Thyroid gland (tissue), 4 donors: Measurements from ENCODE around the gene MYEOV. TPM values are rescaled to one million over a fixed set of nuclear protein-coding genes. Genes with fewer than 3 reads are reported as not detected.

Experiments
- DNase-seq, 2 donors: peaks; one replicate each; pipeline ENCODE4 v3.0.0-alpha.2; 2019
- H3K27ac ChIP-seq, 3 donors: fragments of 200-600 bp; sonication (generic); 1 replicate in 2 of 3; 2 replicates in 1 of 3; pipeline ENCODE4 v1.5.1; 2016 to 2019; ENCODE audit warnings: mild to moderate bottlenecking in 1 of 3, moderate library complexity in 1 of 3
- H3K27me3 ChIP-seq: fragments of 200-600 bp; sonication (generic); one replicate; pipeline ENCODE4 v1.5.1; 2019
- H3K36me3 ChIP-seq, 2 donors: fragments of 200-600 bp; sonication (generic); one replicate each; pipeline ENCODE4 v1.5.1; 2016 to 2019
- H3K4me1 ChIP-seq, 2 donors: fragments of 200-600 bp; sonication (generic); one replicate each; pipeline ENCODE4 v1.5.1; 2017 to 2019
- H3K4me3 ChIP-seq, 3 donors: fragments of 200-600 bp; sonication (generic); replicated peaks in 1 of 3; 1 replicate in 2 of 3; 2 replicates in 1 of 3; pipeline ENCODE4 v1.5.1; 2016; ENCODE audit warnings: mild to moderate bottlenecking in 1 of 3
- H3K9me3 ChIP-seq: fragments of 200-600 bp; sonication (generic); one replicate; pipeline ENCODE4 v1.5.1; 2017
- CTCF ChIP-seq, 6 experiments: fragments of 200-600 bp in 3 of 6; fragments of 450-650 bp in 3 of 6; sonication (generic) in 3 of 6; IDR thresholded peaks; one replicate each; pipeline ENCODE4 v1.5.1; 2016 to 2019; ENCODE audit warnings: antibody characterized with exemption in 6 of 6, mild to moderate bottlenecking in 2 of 6, inconsistent platforms in 1 of 6, moderate library complexity in 1 of 6
- POLR2A ChIP-seq, 2 donors: fragments of 450-650 bp; IDR thresholded peaks; one replicate each; pipeline ENCODE4 v1.6.1; 2017; ENCODE audit warnings: antibody characterized with exemption in 2 of 2, mild to moderate bottlenecking in 2 of 2, moderate library complexity in 1 of 2
- WGBS, 2 donors: methylation state at CpG; one replicate each; pipeline ENCODE4 v1.1.5; 2017; 5-methylcytosine and 5-hydroxymethylcytosine counted together
- intact Hi-C: fragments of 100-400 bp; cut with DNase I; formaldehyde crosslinking; loops from one replicate; pipeline ENCODE4 v1.15.1; 2023
- total RNA-seq, 4 donors: library from RNA; depleted of rRNA; stranded (reverse); fragments of >200 nt; gene quantifications; one replicate each; pipeline ENCODE4 v1.2.3, GENCODE V29; 2016

Gene MYEOV
- total RNA-seq, 4 donors from 2014 or later = 0.42 to 2.6 (median 0.68) TPM; not detected in 1

DNA sequence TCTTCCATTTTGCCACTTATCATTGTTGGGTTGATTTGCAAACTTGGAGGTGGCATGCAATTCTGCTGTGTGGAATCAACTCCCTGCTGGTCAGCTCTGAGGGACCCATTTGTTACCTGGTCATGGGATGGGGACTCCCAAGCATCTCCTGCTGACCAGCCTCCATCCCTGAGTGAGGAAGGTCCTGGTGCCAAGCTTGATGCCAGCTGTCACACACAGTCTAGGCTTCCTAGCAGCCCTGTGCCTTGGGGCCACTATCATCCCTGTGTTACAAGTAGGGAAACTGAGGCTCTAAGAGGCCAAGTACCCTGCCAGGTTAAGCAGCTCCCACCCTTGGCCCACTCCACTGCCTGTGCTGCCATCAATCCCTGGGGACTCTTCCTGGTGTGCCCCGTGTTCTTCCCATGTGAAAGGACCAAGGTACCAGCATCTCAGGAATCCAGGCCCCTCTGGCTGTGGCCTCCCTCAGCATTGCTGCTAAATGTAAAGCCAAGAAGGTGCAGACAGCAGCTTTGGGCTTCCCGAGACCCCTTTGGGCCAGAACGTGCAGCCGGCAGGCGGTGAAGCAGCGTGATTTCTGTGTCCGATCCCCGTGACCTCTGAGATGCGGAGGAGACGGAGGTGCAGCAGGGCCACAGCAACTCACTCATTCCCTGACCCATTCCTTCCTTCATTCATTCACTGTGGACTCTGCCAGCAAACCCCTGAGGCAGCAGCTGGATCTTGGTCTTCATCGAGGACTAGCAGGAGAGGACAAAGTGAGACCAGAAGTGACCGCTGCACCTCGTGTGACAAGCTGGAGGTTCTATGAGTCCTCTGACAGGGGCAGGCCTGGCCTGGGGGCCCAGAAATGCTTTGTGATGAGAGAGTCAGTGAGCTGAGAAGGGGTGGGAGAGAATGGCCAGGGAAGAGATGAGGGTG lies 49.7 kb downstream of the MYEOV start:
- 94 to 96% methylated on average over 13 of the region's 13 CpGs for WGBS, 2 donors

GRCh38 chr11:69344570-69345145 lies 50.7 kb downstream of the MYEOV start:
- H3K4me1 ChIP-seq = no peaks in the 10 kb centered on the region
- no peak overlapping the region for H3K27ac ChIP-seq
- DNase-seq = no peak
- no peaks in the 10 kb centered on the region for H3K27me3 ChIP-seq
- H3K9me3 ChIP-seq = no peaks in the 10 kb centered on the region
- intact Hi-C loops = no loop called here
- no peaks in the 10 kb centered on the region for H3K36me3 ChIP-seq
- 88 to 93% methylated on average over 7 of the region's 7 CpGs for WGBS, 2 donors
- no peak overlapping the region for H3K4me3 ChIP-seq
- TF ChIP-seq CTCF (IDR thresholded peaks at IDR 0.05) = no peak
- TF ChIP-seq POLR2A (IDR thresholded peaks at IDR 0.05) = no peak

More for the DNA sequence above, 49.7 kb downstream of the MYEOV start:
- Histone ChIP-seq H3K36me3 (no peaks in the 10 kb centered on the region), H3K9me3 (no peaks in the 10 kb centered on the region), H3K27ac (no peak overlapping the region), H3K4me3 (no peak overlapping the region), H3K27me3 (no peaks in the 10 kb centered on the region), H3K4me1 (no peaks in the 10 kb centered on the region)
- TF ChIP-seq CTCF (IDR thresholded peaks at IDR 0.05) (no peak), POLR2A (IDR thresholded peaks at IDR 0.05) (no peak)
- intact Hi-C loops = no loop called here
- no peak for DNase-seq

Other genes starting within 250 kb of the MYEOV start
- gene TPCN2, start 245.2 kb upstream of the MYEOV start, total RNA-seq = 10 to 100 TPM; 10.5 to 30.4 (median 13.7) TPM
- gene SMIM38, start 138.2 kb upstream of the MYEOV start, total RNA-seq = 1 to 10 TPM in 2 of 4 donors, under 1 TPM in 1, not detected in 1; 0.45 to 2.3 (median 2.0) TPM
- gene LINC01488, start 187.5 kb downstream of the MYEOV start, total RNA-seq = not detected